Fibroblast of pulmonary artery (primary cell): Measurements from ENCODE around the gene PTEN.
A peak's percentile ranks its signal among the peaks of the same experiment; 100 is the strongest.

ENCODE experiments used
- DNase-seq: peaks from one replicate; pipeline ENCODE4 v3.0.0-alpha.2; 2010; ENCODE audit warnings: low read depth
- H3K4me3 ChIP-seq: replicated peaks from 2 replicates; pipeline ENCODE4 v1.5.1; 2011; ENCODE audit warnings: low read depth, mild to moderate bottlenecking, control low read depth, low read length, moderate library complexity
- CTCF ChIP-seq: IDR thresholded peaks from 2 replicates; pipeline ENCODE4 v1.5.1; 2011; ENCODE audit warnings: mild to moderate bottlenecking, control low read depth, low read length, inconsistent platforms; ENCODE audit errors: missing control alignments

PTEN gene

GRCh38 chr10:87838650-87839049, 24.8 kb upstream of the PTEN start:
- H3K4me3 ChIP-seq, result no peak overlapping the region
- DNase-seq, result no peak
- TF ChIP-seq CTCF, result no peak

GRCh38 chr10:87841186-87841585, 22.2 kb upstream of the PTEN start:
- no peak for TF ChIP-seq CTCF
- no peak overlapping the region for H3K4me3 ChIP-seq
- peak; percentile 11 for DNase-seq

- peak; percentile 11 for DNase-seq
- no peak overlapping the region for H3K4me3 ChIP-seq
- no peak for TF ChIP-seq CTCF
Measured at GRCh38 chr10:87842220-87842641, 21.2 kb upstream of the PTEN start.

- DNase-seq, result peak; percentile 83
- no peak overlapping the region for H3K4me3 ChIP-seq
- peak; percentile 8 for TF ChIP-seq CTCF
Measured at GRCh38 chr10:87842776-87843497, 20.5 kb upstream of the PTEN start.

- H3K4me3 ChIP-seq, result no peak overlapping the region
- DNase-seq, result no peak
- no peak for TF ChIP-seq CTCF
Measured at GRCh38 chr10:87843714-87844113, 19.7 kb upstream of the PTEN start.

GRCh38 chr10:87844837-87845623, 18.4 kb upstream of the PTEN start:
- TF ChIP-seq CTCF, result no peak
- DNase-seq, result peak; percentile 64
- H3K4me3 ChIP-seq, result no peak overlapping the region

- no peak overlapping the region for H3K4me3 ChIP-seq
- TF ChIP-seq CTCF, result no peak
- no peak for DNase-seq
Measured at GRCh38 chr10:87845624-87845998, 17.8 kb upstream of the PTEN start.
